SK-N-SH treated with all-trans-retinoic acid at 6 μM for 48 hours (cell line): ENCODE data around the gene TSPYL6.

Experiments
- ATAC-seq: fragments of 200-7000 bp; cut with Tn5 transposase; 3 replicates; pipeline ENCODE4 v1.9.1; 2020; ENCODE audit warnings: mild to moderate bottlenecking, moderate library complexity
- BACH2 ChIP-seq: fragments of 250-450 bp; sonication (Bioruptor Pico); IDR thresholded peaks from 2 replicates; pipeline ENCODE4 v1.9.0; 2021; ENCODE audit warnings: mild to moderate bottlenecking, borderline replicate concordance
- CSDC2 ChIP-seq: fragments of 250-450 bp; sonication (Bioruptor Pico); IDR thresholded peaks from 2 replicates; pipeline ENCODE4 v1.5.0; 2020; ENCODE audit warnings: mild to moderate bottlenecking, moderate library complexity
- ESRRG ChIP-seq: fragments of 250-450 bp; sonication (Bioruptor Pico); IDR thresholded peaks from 2 replicates; pipeline ENCODE4 v1.6.1; 2021; ENCODE audit warnings: mild to moderate bottlenecking
- GLIS3 ChIP-seq: fragments of 250-450 bp; sonication (Bioruptor Pico); IDR thresholded peaks from 2 replicates; pipeline ENCODE4 v1.5.0; 2020; ENCODE audit warnings: mild to moderate bottlenecking, moderate library complexity
- ISL1 ChIP-seq: fragments of 250-450 bp; sonication (Bioruptor Pico); IDR thresholded peaks from 2 replicates; pipeline ENCODE4 v2.1.2; 2022; ENCODE audit warnings: mild to moderate bottlenecking, moderate library complexity
- OSR1 ChIP-seq: fragments of 250-450 bp; sonication (Bioruptor Pico); IDR thresholded peaks from 2 replicates; pipeline ENCODE4 v1.8.0; 2022; ENCODE audit warnings: moderate library complexity, mild to moderate bottlenecking, inconsistent platforms
- PPARA ChIP-seq: fragments of 250-450 bp; sonication (Bioruptor Pico); IDR thresholded peaks from 2 replicates; pipeline ENCODE4 v1.5.0; 2020; ENCODE audit warnings: mild to moderate bottlenecking, borderline replicate concordance
- RARB ChIP-seq: fragments of 250-450 bp; sonication (Bioruptor Pico); IDR thresholded peaks from 2 replicates; pipeline ENCODE4 v1.8.0; 2021; ENCODE audit warnings: mild to moderate bottlenecking, moderate library complexity
- SNAI2 ChIP-seq: fragments of 250-450 bp; sonication (Bioruptor Pico); IDR thresholded peaks from 2 replicates; pipeline ENCODE4 v1.5.0; 2020; ENCODE audit warnings: mild to moderate bottlenecking, moderate library complexity
- TCF4 ChIP-seq: fragments of 250-450 bp; sonication (Bioruptor Pico); IDR thresholded peaks from 2 replicates; pipeline ENCODE4 v1.8.0; 2021; ENCODE audit warnings: mild to moderate bottlenecking, moderate library complexity, borderline replicate concordance
- TOX ChIP-seq: fragments of 250-450 bp; sonication (Bioruptor Pico); IDR thresholded peaks from 2 replicates; pipeline ENCODE4 v1.8.0; 2021; ENCODE audit warnings: mild to moderate bottlenecking, moderate library complexity, borderline replicate concordance
- ZC3H10 ChIP-seq: fragments of 250-450 bp; sonication (Bioruptor Pico); IDR thresholded peaks from 2 replicates; pipeline ENCODE4 v1.5.1; 2021; ENCODE audit warnings: mild to moderate bottlenecking, moderate library complexity
- ZFP3 ChIP-seq: fragments of 250-450 bp; sonication (Bioruptor Pico); IDR thresholded peaks from 2 replicates; pipeline ENCODE4 v1.5.0; 2020; ENCODE audit warnings: mild to moderate bottlenecking, moderate library complexity
- ZFP30 ChIP-seq: fragments of 450-650 bp; formaldehyde crosslinking; IDR thresholded peaks from 2 replicates; pipeline ENCODE4 v1.5.0; 2022; ENCODE audit warnings: mild to moderate bottlenecking, moderate library complexity
- ZNF565 ChIP-seq: fragments of 450-650 bp; formaldehyde crosslinking; conservative IDR thresholded peaks from 2 replicates; pipeline ENCODE4 v1.5.0; 2020; ENCODE audit warnings: low read depth, mild to moderate bottlenecking, moderate library complexity
- ZNF70 ChIP-seq: fragments of 450-650 bp; formaldehyde crosslinking; IDR thresholded peaks from 2 replicates; pipeline ENCODE4 v1.5.0; 2020; ENCODE audit warnings: mild to moderate bottlenecking, moderate library complexity
- ZNF8 ChIP-seq: fragments of 450-650 bp; formaldehyde crosslinking; IDR thresholded peaks from 2 replicates; pipeline ENCODE4 v1.5.0; 2020; ENCODE audit warnings: mild to moderate bottlenecking, moderate library complexity
- TF ChIP-seq, protein P1 (sequence below): fragments of 250-450 bp; sonication (Bioruptor Pico); IDR thresholded peaks from 2 replicates; pipeline ENCODE4 v1.5.1; 2020; ENCODE audit warnings: low read depth, mild to moderate bottlenecking, moderate library complexity
- TF ChIP-seq, protein P2 (sequence below): fragments of 250-450 bp; sonication (Bioruptor Pico); IDR thresholded peaks from 2 replicates; pipeline ENCODE4 v1.5.0; 2020; ENCODE audit warnings: mild to moderate bottlenecking, moderate library complexity
- TF ChIP-seq, protein P3 (sequence below): fragments of 250-450 bp; sonication (Bioruptor Pico); IDR thresholded peaks from 2 replicates; pipeline ENCODE4 v1.8.0; 2020; ENCODE audit warnings: mild to moderate bottlenecking, moderate library complexity, borderline replicate concordance
- TF ChIP-seq, protein P4 (sequence below): fragments of 250-450 bp; sonication (Bioruptor Pico); IDR thresholded peaks from 2 replicates; pipeline ENCODE4 v1.5.1; 2021; ENCODE audit warnings: mild to moderate bottlenecking, moderate library complexity
- TF ChIP-seq, protein P5 (sequence below): fragments of 250-450 bp; sonication (Bioruptor Pico); IDR thresholded peaks from 2 replicates; pipeline ENCODE4 v1.8.0; 2021; ENCODE audit warnings: low read depth, mild to moderate bottlenecking, moderate library complexity, borderline replicate concordance

Gene TSPYL6

DNA sequence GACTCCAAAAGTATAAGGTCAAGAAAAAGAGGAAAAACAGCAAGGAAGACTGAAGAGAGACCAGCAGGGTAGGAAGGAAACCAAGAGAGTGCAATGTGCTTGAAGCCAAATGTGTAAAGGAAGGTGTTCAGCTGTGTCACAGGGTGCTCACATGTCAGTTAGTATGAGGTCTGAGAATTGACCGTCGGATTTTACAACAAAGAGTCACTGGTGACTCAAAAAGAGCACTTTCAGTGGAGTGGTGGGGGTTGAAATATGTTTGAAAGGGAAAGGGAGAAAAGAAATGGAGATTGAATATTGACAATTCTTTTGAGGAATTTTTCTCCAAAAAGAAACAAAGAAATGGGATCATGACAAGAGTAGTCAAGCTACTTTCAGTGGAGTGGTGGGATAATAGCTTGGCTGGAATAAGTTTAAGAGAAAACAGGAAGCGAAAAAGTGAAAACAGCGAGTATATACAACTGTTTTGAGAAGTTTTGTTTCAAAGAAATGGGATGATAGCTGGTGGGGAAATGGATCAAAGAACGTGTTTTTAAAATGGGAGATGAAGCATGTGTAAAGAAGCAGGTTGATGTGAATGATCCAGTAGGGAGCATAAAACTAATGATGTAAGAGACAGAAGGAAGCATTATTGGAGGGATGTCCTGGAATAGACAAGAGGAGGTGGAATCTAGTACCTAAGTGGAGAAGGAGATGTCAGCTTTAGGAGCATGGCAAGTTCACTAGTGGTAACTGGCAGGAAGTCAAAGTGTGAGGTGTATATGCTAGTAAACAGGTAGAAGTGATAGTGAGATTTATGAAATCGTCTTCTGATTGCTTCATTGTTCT is 3.6 kb upstream of the TSPYL6 start:
- TF ChIP-seq ISL1 (no peak), BACH2 (CRISPR knock-in tag) (no peak), OSR1 (CRISPR knock-in tag) (no peak), TOX (CRISPR knock-in tag) (no peak), ZC3H10 (CRISPR knock-in tag) (no peak), PPARA (CRISPR knock-in tag) (no peak), TCF4 (CRISPR knock-in tag) (no peak), ZFP30 (no peak), ZNF565 (CRISPR knock-in tag) (no peak), ZNF8 (CRISPR knock-in tag) (no peak), RARB (no peak), CSDC2 (CRISPR knock-in tag) (no peak), SNAI2 (CRISPR knock-in tag) (no peak)
- TF ChIP-seq, protein P1, sequence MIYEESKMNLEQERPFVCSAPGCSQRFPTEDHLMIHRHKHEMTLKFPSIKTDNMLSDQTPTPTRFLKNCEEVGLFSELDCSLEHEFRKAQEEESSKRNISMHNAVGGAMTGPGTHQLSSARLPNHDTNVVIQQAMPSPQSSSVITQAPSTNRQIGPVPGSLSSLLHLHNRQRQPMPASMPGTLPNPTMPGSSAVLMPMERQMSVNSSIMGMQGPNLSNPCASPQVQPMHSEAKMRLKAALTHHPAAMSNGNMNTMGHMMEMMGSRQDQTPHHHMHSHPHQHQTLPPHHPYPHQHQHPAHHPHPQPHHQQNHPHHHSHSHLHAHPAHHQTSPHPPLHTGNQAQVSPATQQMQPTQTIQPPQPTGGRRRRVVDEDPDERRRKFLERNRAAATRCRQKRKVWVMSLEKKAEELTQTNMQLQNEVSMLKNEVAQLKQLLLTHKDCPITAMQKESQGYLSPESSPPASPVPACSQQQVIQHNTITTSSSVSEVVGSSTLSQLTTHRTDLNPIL = no peak
- TF ChIP-seq, protein P2, sequence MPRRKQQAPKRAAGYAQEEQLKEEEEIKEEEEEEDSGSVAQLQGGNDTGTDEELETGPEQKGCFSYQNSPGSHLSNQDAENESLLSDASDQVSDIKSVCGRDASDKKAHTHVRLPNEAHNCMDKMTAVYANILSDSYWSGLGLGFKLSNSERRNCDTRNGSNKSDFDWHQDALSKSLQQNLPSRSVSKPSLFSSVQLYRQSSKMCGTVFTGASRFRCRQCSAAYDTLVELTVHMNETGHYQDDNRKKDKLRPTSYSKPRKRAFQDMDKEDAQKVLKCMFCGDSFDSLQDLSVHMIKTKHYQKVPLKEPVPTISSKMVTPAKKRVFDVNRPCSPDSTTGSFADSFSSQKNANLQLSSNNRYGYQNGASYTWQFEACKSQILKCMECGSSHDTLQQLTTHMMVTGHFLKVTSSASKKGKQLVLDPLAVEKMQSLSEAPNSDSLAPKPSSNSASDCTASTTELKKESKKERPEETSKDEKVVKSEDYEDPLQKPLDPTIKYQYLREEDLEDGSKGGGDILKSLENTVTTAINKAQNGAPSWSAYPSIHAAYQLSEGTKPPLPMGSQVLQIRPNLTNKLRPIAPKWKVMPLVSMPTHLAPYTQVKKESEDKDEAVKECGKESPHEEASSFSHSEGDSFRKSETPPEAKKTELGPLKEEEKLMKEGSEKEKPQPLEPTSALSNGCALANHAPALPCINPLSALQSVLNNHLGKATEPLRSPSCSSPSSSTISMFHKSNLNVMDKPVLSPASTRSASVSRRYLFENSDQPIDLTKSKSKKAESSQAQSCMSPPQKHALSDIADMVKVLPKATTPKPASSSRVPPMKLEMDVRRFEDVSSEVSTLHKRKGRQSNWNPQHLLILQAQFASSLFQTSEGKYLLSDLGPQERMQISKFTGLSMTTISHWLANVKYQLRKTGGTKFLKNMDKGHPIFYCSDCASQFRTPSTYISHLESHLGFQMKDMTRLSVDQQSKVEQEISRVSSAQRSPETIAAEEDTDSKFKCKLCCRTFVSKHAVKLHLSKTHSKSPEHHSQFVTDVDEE = no peak
- TF ChIP-seq, protein P3, sequence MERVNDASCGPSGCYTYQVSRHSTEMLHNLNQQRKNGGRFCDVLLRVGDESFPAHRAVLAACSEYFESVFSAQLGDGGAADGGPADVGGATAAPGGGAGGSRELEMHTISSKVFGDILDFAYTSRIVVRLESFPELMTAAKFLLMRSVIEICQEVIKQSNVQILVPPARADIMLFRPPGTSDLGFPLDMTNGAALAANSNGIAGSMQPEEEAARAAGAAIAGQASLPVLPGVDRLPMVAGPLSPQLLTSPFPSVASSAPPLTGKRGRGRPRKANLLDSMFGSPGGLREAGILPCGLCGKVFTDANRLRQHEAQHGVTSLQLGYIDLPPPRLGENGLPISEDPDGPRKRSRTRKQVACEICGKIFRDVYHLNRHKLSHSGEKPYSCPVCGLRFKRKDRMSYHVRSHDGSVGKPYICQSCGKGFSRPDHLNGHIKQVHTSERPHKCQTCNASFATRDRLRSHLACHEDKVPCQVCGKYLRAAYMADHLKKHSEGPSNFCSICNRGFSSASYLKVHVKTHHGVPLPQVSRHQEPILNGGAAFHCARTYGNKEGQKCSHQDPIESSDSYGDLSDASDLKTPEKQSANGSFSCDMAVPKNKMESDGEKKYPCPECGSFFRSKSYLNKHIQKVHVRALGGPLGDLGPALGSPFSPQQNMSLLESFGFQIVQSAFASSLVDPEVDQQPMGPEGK (CRISPR knock-in tag) = no peak
- ATAC-seq = no peak

DNA sequence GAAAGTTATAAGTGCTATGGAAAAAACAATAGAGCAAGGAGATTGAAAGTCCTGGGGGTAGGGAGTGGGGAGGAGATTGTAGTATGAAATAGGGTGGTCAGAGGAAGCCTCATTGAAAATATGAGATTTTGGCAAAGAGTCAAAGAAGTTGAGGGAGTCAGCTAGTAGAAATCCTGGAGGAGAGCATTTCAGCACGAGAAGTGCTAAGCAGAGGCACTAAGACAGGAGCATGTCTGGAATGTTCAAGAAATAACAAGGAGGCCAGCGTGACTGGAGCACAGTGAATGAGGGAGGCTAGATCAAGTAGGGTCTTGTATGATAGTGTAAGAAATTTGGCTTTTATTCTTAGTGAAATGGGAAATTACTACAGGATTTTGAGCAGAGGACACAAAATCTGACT is 2.1 kb upstream of the TSPYL6 start:
- no peak for TF ChIP-seq PPARA (CRISPR knock-in tag)
- no peak for TF ChIP-seq SNAI2 (CRISPR knock-in tag)
- TF ChIP-seq, protein P4, sequence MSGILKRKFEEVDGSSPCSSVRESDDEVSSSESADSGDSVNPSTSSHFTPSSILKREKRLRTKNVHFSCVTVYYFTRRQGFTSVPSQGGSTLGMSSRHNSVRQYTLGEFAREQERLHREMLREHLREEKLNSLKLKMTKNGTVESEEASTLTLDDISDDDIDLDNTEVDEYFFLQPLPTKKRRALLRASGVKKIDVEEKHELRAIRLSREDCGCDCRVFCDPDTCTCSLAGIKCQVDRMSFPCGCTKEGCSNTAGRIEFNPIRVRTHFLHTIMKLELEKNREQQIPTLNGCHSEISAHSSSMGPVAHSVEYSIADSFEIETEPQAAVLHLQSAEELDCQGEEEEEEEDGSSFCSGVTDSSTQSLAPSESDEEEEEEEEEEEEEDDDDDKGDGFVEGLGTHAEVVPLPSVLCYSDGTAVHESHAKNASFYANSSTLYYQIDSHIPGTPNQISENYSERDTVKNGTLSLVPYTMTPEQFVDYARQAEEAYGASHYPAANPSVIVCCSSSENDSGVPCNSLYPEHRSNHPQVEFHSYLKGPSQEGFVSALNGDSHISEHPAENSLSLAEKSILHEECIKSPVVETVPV (CRISPR knock-in tag) = no peak
- no peak for TF ChIP-seq RARB
- no peak for TF ChIP-seq ZFP3 (CRISPR knock-in tag)
- no peak for TF ChIP-seq BACH2 (CRISPR knock-in tag)
- no peak for TF ChIP-seq ZNF565 (CRISPR knock-in tag)
- no peak for TF ChIP-seq GLIS3 (CRISPR knock-in tag)
- TF ChIP-seq TCF4 (CRISPR knock-in tag) = no peak
- TF ChIP-seq ZC3H10 (CRISPR knock-in tag) = no peak
- TF ChIP-seq ESRRG (CRISPR knock-in tag) = no peak
- TF ChIP-seq ZNF8 (CRISPR knock-in tag) = no peak
- TF ChIP-seq ZFP30 = no peak
- no peak for TF ChIP-seq ZNF70 (CRISPR knock-in tag)
- ATAC-seq = no peak

DNA sequence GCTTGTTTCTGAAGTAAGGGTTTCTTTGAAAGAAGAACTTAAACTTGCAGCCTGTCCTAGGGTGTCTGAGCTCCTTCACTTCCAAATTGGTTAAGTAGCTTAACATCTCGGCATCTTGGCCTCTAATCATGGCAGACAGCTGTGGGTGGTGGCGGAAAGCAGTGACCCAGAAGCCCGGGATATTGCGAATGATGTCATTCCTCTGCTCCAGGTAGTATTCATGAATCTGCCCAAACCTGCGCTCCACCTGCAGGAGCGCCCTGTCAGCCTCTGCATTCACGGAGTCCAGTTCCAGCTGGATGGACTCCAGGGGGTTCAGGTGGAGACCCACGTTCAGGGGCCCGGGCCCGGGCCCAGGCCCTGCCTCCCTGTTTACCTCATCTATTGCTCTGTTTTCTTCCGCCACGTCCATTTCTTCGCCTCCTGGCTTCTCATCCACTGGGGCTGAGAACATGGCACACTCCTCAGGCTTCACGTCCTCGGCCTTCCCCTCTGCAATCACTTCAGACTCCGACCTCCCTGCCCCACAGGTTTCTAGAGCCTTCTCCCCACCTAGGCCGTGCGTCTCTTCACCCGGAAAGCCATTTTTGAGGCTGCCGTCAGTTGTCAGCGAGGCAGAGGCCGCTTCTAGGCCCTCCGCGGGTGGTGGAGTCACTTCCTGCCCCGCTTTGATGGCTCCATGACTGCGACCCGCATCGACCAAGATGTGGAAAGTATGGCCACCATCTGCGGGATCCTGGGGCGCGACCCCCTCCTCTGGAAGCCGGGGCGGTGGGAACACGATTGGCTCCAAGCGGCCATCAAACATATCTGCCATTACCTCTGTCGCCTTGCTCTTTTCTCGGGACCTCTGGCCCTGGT is 569 bp downstream of the TSPYL6 start:
- ATAC-seq = no peak
- TF ChIP-seq ZFP30 (no peak), ESRRG (CRISPR knock-in tag) (no peak), TCF4 (CRISPR knock-in tag) (no peak), ZNF565 (CRISPR knock-in tag) (no peak), ISL1 (no peak), RARB (no peak), OSR1 (CRISPR knock-in tag) (no peak), CSDC2 (CRISPR knock-in tag) (no peak), BACH2 (CRISPR knock-in tag) (no peak), PPARA (CRISPR knock-in tag) (no peak), ZC3H10 (CRISPR knock-in tag) (no peak), ZNF8 (CRISPR knock-in tag) (no peak), ZFP3 (CRISPR knock-in tag) (no peak)
- TF ChIP-seq, protein P5, sequence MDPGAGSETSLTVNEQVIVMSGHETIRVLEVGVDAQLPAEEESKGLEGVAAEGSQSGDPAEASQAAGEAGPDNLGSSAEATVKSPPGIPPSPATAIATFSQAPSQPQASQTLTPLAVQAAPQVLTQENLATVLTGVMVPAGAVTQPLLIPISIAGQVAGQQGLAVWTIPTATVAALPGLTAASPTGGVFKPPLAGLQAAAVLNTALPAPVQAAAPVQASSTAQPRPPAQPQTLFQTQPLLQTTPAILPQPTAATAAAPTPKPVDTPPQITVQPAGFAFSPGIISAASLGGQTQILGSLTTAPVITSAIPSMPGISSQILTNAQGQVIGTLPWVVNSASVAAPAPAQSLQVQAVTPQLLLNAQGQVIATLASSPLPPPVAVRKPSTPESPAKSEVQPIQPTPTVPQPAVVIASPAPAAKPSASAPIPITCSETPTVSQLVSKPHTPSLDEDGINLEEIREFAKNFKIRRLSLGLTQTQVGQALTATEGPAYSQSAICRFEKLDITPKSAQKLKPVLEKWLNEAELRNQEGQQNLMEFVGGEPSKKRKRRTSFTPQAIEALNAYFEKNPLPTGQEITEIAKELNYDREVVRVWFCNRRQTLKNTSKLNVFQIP = no peak
- TF ChIP-seq, protein P2 = no peak
